H1 (cell line): ENCODE data around the gene CSNK1G2. TPM values are rescaled to one million over a fixed set of nuclear protein-coding genes. Genes with fewer than 3 reads are reported as not detected.

Experiments used
- CTCF ChIA-PET: fragments of 300-600 bp; sonication (Branson Sonifier 250); formaldehyde crosslinking; loops from one replicate; lab custom pipeline; 2021; ENCODE audit not compliant: partially characterized antibody; lab: Charles Lee
- POLR2A ChIA-PET: fragments of 300-600 bp; sonication (Branson Sonifier 250); formaldehyde crosslinking; loops from one replicate; lab custom pipeline; 2021; ENCODE audit warnings: inconsistent platforms; ENCODE audit not compliant: partially characterized antibody; lab: Charles Lee
- DNase-seq, 2 experiments: peaks; one replicate each; pipeline versions ENCODE4 v3.0.0 to v3.0.0-alpha.2; 2010 to 2022; ENCODE audit warnings: low spot score in 2 of 2, low read depth in 1 of 2, mixed read lengths in 1 of 2
- FAIRE-seq: peaks from 2 replicates; lab custom pipeline; 2011; peaks lifted over from hg19 to GRCh38; lab: Jason Lieb, UNC
- H2AFZ ChIP-seq: 2 replicates; pipeline ENCODE4 v1.8.1; 2012; ENCODE audit warnings: low read length, inconsistent platforms
- H2AK5ac ChIP-seq: 2 replicates; pipeline ENCODE4 v1.6.1; 2013; ENCODE audit warnings: low read depth, low read length
- H2BK120ac ChIP-seq: replicated peaks from 2 replicates; pipeline ENCODE3; 2013; ENCODE audit warnings: low read depth, low read length, inconsistent platforms
- H2BK12ac ChIP-seq: 2 replicates; pipeline ENCODE4 v1.6.1; 2013; ENCODE audit warnings: low read depth, low read length
- H2BK15ac ChIP-seq: 2 replicates; pipeline ENCODE4 v1.6.1; 2013; ENCODE audit warnings: low read length
- H2BK20ac ChIP-seq: 2 replicates; pipeline ENCODE4 v1.6.1; 2013; ENCODE audit warnings: low read length
- H2BK5ac ChIP-seq: 2 replicates; pipeline ENCODE4 v1.6.1; 2013; ENCODE audit warnings: low read depth, low read length
- H3K14ac ChIP-seq: 2 replicates; pipeline ENCODE4 v1.6.1; 2013; ENCODE audit warnings: inconsistent platforms; ENCODE audit not compliant: insufficient read length
- H3K18ac ChIP-seq: 2 replicates; pipeline ENCODE4 v1.6.1; 2013; ENCODE audit warnings: low read length; ENCODE audit errors: extremely low read depth
- H3K23ac ChIP-seq: 2 replicates; pipeline ENCODE4 v1.6.1; 2013; ENCODE audit warnings: inconsistent platforms; ENCODE audit not compliant: insufficient read length
- H3K23me2 ChIP-seq: 2 replicates; pipeline ENCODE4 v1.6.1; 2013; ENCODE audit warnings: low read depth, low read length
- H3K27ac ChIP-seq: 2 replicates; pipeline ENCODE4 v1.6.1; 2011; ENCODE audit warnings: low read depth, low read length, inconsistent platforms
- H3K27me3 ChIP-seq, 4 experiments: replicated peaks in 1 of 4; 1 replicate in 1 of 4; 2 replicates in 3 of 4; pipeline versions ENCODE4 v1.6.1 to v1.8.1; 2011 to 2013; ENCODE audit warnings: low read length in 3 of 4, mild to moderate bottlenecking in 3 of 4, inconsistent platforms in 2 of 4, mixed read lengths in 2 of 4, moderate library complexity in 1 of 4; ENCODE audit not compliant: control insufficient read depth in 3 of 4, insufficient read depth in 3 of 4; ENCODE audit errors: extremely low read depth in 1 of 4
- H3K36me3 ChIP-seq, 4 experiments: 2 replicates each; pipeline versions ENCODE4 v1.6.1 to v1.8.1; 2011 to 2013; ENCODE audit warnings: mild to moderate bottlenecking in 4 of 4, low read length in 3 of 4, moderate library complexity in 2 of 4, control low read depth in 1 of 4, inconsistent platforms in 1 of 4; ENCODE audit not compliant: insufficient read depth in 4 of 4, control insufficient read depth in 2 of 4
- H3K4ac ChIP-seq: replicated peaks from 2 replicates; pipeline ENCODE3; 2013; ENCODE audit warnings: low read length, low read depth, mixed read lengths, inconsistent platforms; ENCODE audit not compliant: insufficient read length
- H3K4me1 ChIP-seq, 4 experiments: replicated peaks in 1 of 4; 1 replicate in 1 of 4; 2 replicates in 3 of 4; pipeline versions ENCODE4 v1.6.1 to v1.8.1; 2011 to 2013; ENCODE audit warnings: low read length in 3 of 4, inconsistent platforms in 2 of 4, mixed read lengths in 1 of 4; ENCODE audit not compliant: insufficient read depth in 4 of 4, control insufficient read depth in 3 of 4
- H3K4me2 ChIP-seq, 2 experiments: 2 replicates each; pipeline versions ENCODE4 v1.6.1 to v1.8.1; 2011 to 2013; ENCODE audit warnings: low read depth in 2 of 2, low read length in 2 of 2, control low read depth in 1 of 2, inconsistent platforms in 1 of 2, mild to moderate bottlenecking in 1 of 2; ENCODE audit not compliant: insufficient read depth in 1 of 2
- H3K4me3 ChIP-seq, 4 experiments: fragments of 200-600, 300-600 bp in 1 of 4; sonication (generic), shearing (Covaris generic), sonication (Bioruptor Twin) in 1 of 4; 2 replicates each; pipeline versions ENCODE4 v1.5.1 to v1.8.1; 2011 to 2016; ENCODE audit warnings: low read length in 4 of 4, low read depth in 3 of 4, control low read depth in 2 of 4, inconsistent platforms in 2 of 4, mild to moderate bottlenecking in 2 of 4, mixed read lengths in 1 of 4, moderate library complexity in 1 of 4; ENCODE audit not compliant: insufficient read depth in 2 of 4; ENCODE audit errors: extremely low read depth in 1 of 4
- H3K56ac ChIP-seq: replicated peaks from 2 replicates; pipeline ENCODE3; 2013; ENCODE audit warnings: low read depth, mild to moderate bottlenecking, mixed read lengths, low read length, inconsistent platforms; ENCODE audit not compliant: insufficient read length
- H3K79me1 ChIP-seq: 2 replicates; pipeline ENCODE4 v1.6.1; 2013; ENCODE audit warnings: low read depth, low read length, control low read depth
- H3K79me2 ChIP-seq, 2 experiments: 2 replicates each; pipeline versions ENCODE4 v1.6.1 to v1.8.1; 2012 to 2013; ENCODE audit warnings: low read length in 2 of 2, mild to moderate bottlenecking in 2 of 2, inconsistent platforms in 1 of 2; ENCODE audit not compliant: insufficient read depth in 2 of 2, control insufficient read depth in 1 of 2
- H3K9ac ChIP-seq, 4 experiments: replicated peaks in 1 of 4; 1 replicate in 1 of 4; 2 replicates in 3 of 4; pipeline versions ENCODE4 v1.6.1 to v1.8.1; 2011 to 2013; ENCODE audit warnings: low read depth in 3 of 4, low read length in 3 of 4, control low read depth in 2 of 4, mild to moderate bottlenecking in 2 of 4, moderate library complexity in 2 of 4, inconsistent platforms in 1 of 4; ENCODE audit errors: extremely low read depth in 1 of 4
- H3K9me3 ChIP-seq, 2 experiments: 2 replicates each; pipeline versions ENCODE4 v1.6.1 to v1.8.1; 2012 to 2013; ENCODE audit warnings: mild to moderate bottlenecking in 2 of 2, moderate library complexity in 2 of 2, control low read depth in 1 of 2, inconsistent platforms in 1 of 2, low read depth in 1 of 2, low read length in 1 of 2, mixed read lengths in 1 of 2; ENCODE audit not compliant: insufficient read depth in 2 of 2
- H4K20me1 ChIP-seq, 2 experiments: replicated peaks in 1 of 2; 2 replicates each; pipeline versions ENCODE3 to v1.8.1; 2011 to 2013; ENCODE audit warnings: inconsistent platforms in 2 of 2, low read length in 2 of 2, mild to moderate bottlenecking in 1 of 2; ENCODE audit not compliant: insufficient read depth in 2 of 2, control insufficient read depth in 1 of 2
- H4K5ac ChIP-seq: 2 replicates; pipeline ENCODE4 v1.6.1; 2013; ENCODE audit warnings: low read length, low read depth, mixed read lengths, inconsistent platforms; ENCODE audit not compliant: insufficient read length
- H4K8ac ChIP-seq: 2 replicates; pipeline ENCODE4 v1.8.0; 2013; ENCODE audit warnings: mild to moderate bottlenecking, moderate library complexity, low read length, inconsistent platforms; ENCODE audit not compliant: insufficient read depth; ENCODE audit errors: extremely low read depth
- H4K91ac ChIP-seq: replicated peaks from 2 replicates; pipeline ENCODE3; 2013; ENCODE audit warnings: low read length, mixed read lengths, inconsistent platforms; ENCODE audit not compliant: insufficient read length
- EP300 ChIP-seq, 2 experiments: IDR thresholded peaks; 1 replicate in 1 of 2; 2 replicates in 1 of 2; pipeline ENCODE4 v1.6.1; 2011 to 2012; ENCODE audit warnings: low read depth in 2 of 2, low read length in 2 of 2, mild to moderate bottlenecking in 2 of 2, borderline replicate concordance in 1 of 2, inconsistent platforms in 1 of 2, moderate library complexity in 1 of 2
- KDM4A ChIP-seq: IDR thresholded peaks from one replicate; pipeline ENCODE4 v1.7.1; 2012; ENCODE audit warnings: low read depth, mild to moderate bottlenecking, moderate library complexity, low read length, inconsistent platforms; ENCODE audit not compliant: severe bottlenecking
- WGBS, 2 experiments: shearing (Covaris generic) in 1 of 2; methylation state at CpG; one replicate each; pipeline versions ENCODE4 v1.1.6 to v1.1.7; 2013 to 2015; ENCODE audit warnings: low lambda C conversion rate in 2 of 2, mixed read lengths in 2 of 2, inconsistent platforms in 1 of 2, low coverage in 1 of 2, missing lambda C conversion rate in 1 of 2; ENCODE audit not compliant: insufficient replicate concordance in 2 of 2, insufficient coverage in 1 of 2, insufficient read length in 1 of 2; ENCODE audit errors: extremely low coverage in 1 of 2, missing lambda C conversion rate in 1 of 2; 5-methylcytosine and 5-hydroxymethylcytosine counted together
- polyA plus RNA-seq, 7 experiments: library from polyadenylated mRNA; depleted of rRNA in 3 of 7; stranded (reverse) in 5 of 7; unstranded in 2 of 7; fragments of >200 nt in 5 of 7; fragments of 200-250 nt in 2 of 7; gene quantifications; 1 replicate in 5 of 7; 2 replicates in 1 of 7; 4 replicates in 1 of 7; pipeline versions ENCODE4 v1.2.1 to v1.2.3, GENCODE V29; 2011 to 2013; ENCODE audit warnings: missing spikeins in 2 of 7, mixed read lengths in 2 of 7
- total RNA-seq: library from RNA; stranded (reverse); fragmentation: NEBNext Ultra II Directional; extraction: Animal tissue kit (Norgen Biotek cat#: 25700); gene quantifications from 2 replicates; pipeline ENCODE4 v1.2.1, GENCODE V29; 2021

CSNK1G2 gene
- total and polyA plus RNA-seq, 2 of the 8 experiments (the other 6 are each of a cell fraction or from before 2014, with no cell fraction given), result 99.5 to 130 TPM

GRCh38 chr19:1917926-1918325 lies 23.0 kb upstream of the CSNK1G2 start:
- no peak for DNase-seq
- H3K4me2 ChIP-seq, result no peak overlapping the region
- H3K18ac ChIP-seq, result no peak overlapping the region
- no peak overlapping the region for H2BK5ac ChIP-seq
- no peak overlapping the region for H3K27ac ChIP-seq
- H2AFZ ChIP-seq, result no peak overlapping the region
- H2BK20ac ChIP-seq, result no peak overlapping the region
- H3K79me2 ChIP-seq, result peaks cover 5 to 16% of the 10 kb centered on the region in 2 experiments; a peak in 2 of 4 replicates
- TF ChIP-seq KDM4A (no peak), EP300 (IDR thresholded peaks at IDR 0.05; ENCODE audit: borderline replicate concordance in 1 of 2, low read depth in 2 of 2, low read length in 2 of 2) (no peak)
- TF ChIP-seq, all 59 proteins: peak for 0
- H2BK12ac ChIP-seq, result no peak overlapping the region
- H3K9ac ChIP-seq, result no peak overlapping the region
- H4K8ac ChIP-seq, result no peak overlapping the region
- ChIA-PET CTCF (interaction anchor here (1.0 to 1.8 kb wide), 2 partner anchors 11 to 92 kb away, joined by 3 to 4 read pairs; no protein-coding TSS in a partner anchor), POLR2A (no interaction called here)
- H3K9me3 ChIP-seq, result no peaks in the 10 kb centered on the region
- H3K79me1 ChIP-seq, result peaks cover 16% of the 10 kb centered on the region
- H3K14ac ChIP-seq, result no peak overlapping the region
- H4K91ac ChIP-seq, result no peak overlapping the region
- no peak overlapping the region for H3K56ac ChIP-seq
- 95% methylated on average over 24 of the region's 25 CpGs; no CpG with 5 or more reads in 1 of the 2 experiments for WGBS, 2 experiments
- H3K4ac ChIP-seq, result no peak overlapping the region
- no peak overlapping the region for H3K4me3 ChIP-seq
- peaks cover 10 to 22% of the 10 kb centered on the region in 2 experiments for H4K20me1 ChIP-seq
- H3K36me3 ChIP-seq, result peaks cover 10 to 44% (median 30%) of the 10 kb centered on the region in 4 experiments; a peak in 6 of 8 replicates
- H3K23ac ChIP-seq, result no peak overlapping the region
- no peaks in the 10 kb centered on the region for H3K27me3 ChIP-seq
- FAIRE-seq, result no peak
- no peak overlapping the region for H2BK120ac ChIP-seq
- H3K4me1 ChIP-seq, result no peaks in the 10 kb centered on the region
- H4K5ac ChIP-seq, result no peak overlapping the region
- no peak overlapping the region for H2BK15ac ChIP-seq
- H2AK5ac ChIP-seq, result no peak overlapping the region
- no peaks in the 10 kb centered on the region for H3K23me2 ChIP-seq
